SK-N-SH treated with all-trans-retinoic acid at 6 μM for 48 hours (cell line): ENCODE results near the gene CDH1.
"Not testable (repeated sequence)": the region's sequence is repeated elsewhere in the genome, so short reads cannot be mapped to it uniquely, and the experiment has no call there.

Source experiments
- ATAC-seq: fragments of 200-7000 bp; cut with Tn5 transposase; 3 replicates; pipeline ENCODE4 v1.9.1; 2020; ENCODE audit warnings: mild to moderate bottlenecking, moderate library complexity
- ARNTL ChIP-seq: fragments of 450-650 bp; formaldehyde crosslinking; IDR thresholded peaks from 2 replicates; pipeline ENCODE4 v1.5.0; 2020; ENCODE audit warnings: low read depth, mild to moderate bottlenecking, moderate library complexity, borderline replicate concordance
- BACH2 ChIP-seq: fragments of 250-450 bp; sonication (Bioruptor Pico); IDR thresholded peaks from 2 replicates; pipeline ENCODE4 v1.9.0; 2021; ENCODE audit warnings: mild to moderate bottlenecking, borderline replicate concordance
- CSDC2 ChIP-seq: fragments of 250-450 bp; sonication (Bioruptor Pico); IDR thresholded peaks from 2 replicates; pipeline ENCODE4 v1.5.0; 2020; ENCODE audit warnings: mild to moderate bottlenecking, moderate library complexity
- ESRRG ChIP-seq: fragments of 250-450 bp; sonication (Bioruptor Pico); IDR thresholded peaks from 2 replicates; pipeline ENCODE4 v1.6.1; 2021; ENCODE audit warnings: mild to moderate bottlenecking
- GLIS3 ChIP-seq: fragments of 250-450 bp; sonication (Bioruptor Pico); IDR thresholded peaks from 2 replicates; pipeline ENCODE4 v1.5.0; 2020; ENCODE audit warnings: mild to moderate bottlenecking, moderate library complexity
- OSR1 ChIP-seq: fragments of 250-450 bp; sonication (Bioruptor Pico); IDR thresholded peaks from 2 replicates; pipeline ENCODE4 v1.8.0; 2022; ENCODE audit warnings: moderate library complexity, mild to moderate bottlenecking, inconsistent platforms
- PPARA ChIP-seq: fragments of 250-450 bp; sonication (Bioruptor Pico); IDR thresholded peaks from 2 replicates; pipeline ENCODE4 v1.5.0; 2020; ENCODE audit warnings: mild to moderate bottlenecking, borderline replicate concordance
- RARB ChIP-seq: fragments of 250-450 bp; sonication (Bioruptor Pico); IDR thresholded peaks from 2 replicates; pipeline ENCODE4 v1.8.0; 2021; ENCODE audit warnings: mild to moderate bottlenecking, moderate library complexity
- SNAI2 ChIP-seq: fragments of 250-450 bp; sonication (Bioruptor Pico); IDR thresholded peaks from 2 replicates; pipeline ENCODE4 v1.5.0; 2020; ENCODE audit warnings: mild to moderate bottlenecking, moderate library complexity
- TCF4 ChIP-seq: fragments of 250-450 bp; sonication (Bioruptor Pico); IDR thresholded peaks from 2 replicates; pipeline ENCODE4 v1.8.0; 2021; ENCODE audit warnings: mild to moderate bottlenecking, moderate library complexity, borderline replicate concordance
- TOX ChIP-seq: fragments of 250-450 bp; sonication (Bioruptor Pico); IDR thresholded peaks from 2 replicates; pipeline ENCODE4 v1.8.0; 2021; ENCODE audit warnings: mild to moderate bottlenecking, moderate library complexity, borderline replicate concordance
- ZFP3 ChIP-seq: fragments of 250-450 bp; sonication (Bioruptor Pico); IDR thresholded peaks from 2 replicates; pipeline ENCODE4 v1.5.0; 2020; ENCODE audit warnings: mild to moderate bottlenecking, moderate library complexity
- ZFP30 ChIP-seq: fragments of 450-650 bp; formaldehyde crosslinking; IDR thresholded peaks from 2 replicates; pipeline ENCODE4 v1.5.0; 2022; ENCODE audit warnings: mild to moderate bottlenecking, moderate library complexity
- ZNF565 ChIP-seq: fragments of 450-650 bp; formaldehyde crosslinking; conservative IDR thresholded peaks from 2 replicates; pipeline ENCODE4 v1.5.0; 2020; ENCODE audit warnings: low read depth, mild to moderate bottlenecking, moderate library complexity
- ZNF70 ChIP-seq: fragments of 450-650 bp; formaldehyde crosslinking; IDR thresholded peaks from 2 replicates; pipeline ENCODE4 v1.5.0; 2020; ENCODE audit warnings: mild to moderate bottlenecking, moderate library complexity
- TF ChIP-seq, protein P1 (sequence below): fragments of 250-450 bp; sonication (Bioruptor Pico); IDR thresholded peaks from 2 replicates; pipeline ENCODE4 v1.5.1; 2021; ENCODE audit warnings: mild to moderate bottlenecking, moderate library complexity
- TF ChIP-seq, protein P2 (sequence below): fragments of 250-450 bp; sonication (Bioruptor Pico); IDR thresholded peaks from 2 replicates; pipeline ENCODE4 v1.5.0; 2020; ENCODE audit warnings: mild to moderate bottlenecking, moderate library complexity
- TF ChIP-seq, protein P3 (sequence below): fragments of 250-450 bp; sonication (Bioruptor Pico); IDR thresholded peaks from 2 replicates; pipeline ENCODE4 v1.5.1; 2020; ENCODE audit warnings: low read depth, mild to moderate bottlenecking, moderate library complexity
- TF ChIP-seq, protein P4 (sequence below): fragments of 250-450 bp; sonication (Bioruptor Pico); IDR thresholded peaks from 2 replicates; pipeline ENCODE4 v1.8.0; 2021; ENCODE audit warnings: low read depth, mild to moderate bottlenecking, moderate library complexity, borderline replicate concordance

Gene CDH1

DNA sequence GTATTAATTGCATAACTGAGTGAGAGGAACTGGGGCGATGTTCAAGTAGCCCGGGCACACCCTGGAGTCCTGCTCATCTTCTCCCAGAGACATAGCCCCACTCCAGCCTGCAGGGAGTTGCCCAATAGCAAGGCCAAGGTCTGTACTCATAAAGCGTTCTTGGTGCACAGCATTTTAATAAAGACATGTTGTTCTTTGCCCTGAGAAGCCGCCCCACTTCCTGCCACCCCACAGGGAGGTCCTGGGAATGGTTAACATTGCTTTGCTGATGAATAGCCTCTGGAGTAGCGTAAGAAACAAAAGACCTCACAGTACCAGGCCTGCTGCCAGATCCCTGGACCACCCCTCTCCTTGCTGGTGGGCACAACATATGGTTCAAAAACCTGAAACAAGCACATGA, 21.6 kb upstream of the CDH1 start (continued):
- TF ChIP-seq, protein P1, sequence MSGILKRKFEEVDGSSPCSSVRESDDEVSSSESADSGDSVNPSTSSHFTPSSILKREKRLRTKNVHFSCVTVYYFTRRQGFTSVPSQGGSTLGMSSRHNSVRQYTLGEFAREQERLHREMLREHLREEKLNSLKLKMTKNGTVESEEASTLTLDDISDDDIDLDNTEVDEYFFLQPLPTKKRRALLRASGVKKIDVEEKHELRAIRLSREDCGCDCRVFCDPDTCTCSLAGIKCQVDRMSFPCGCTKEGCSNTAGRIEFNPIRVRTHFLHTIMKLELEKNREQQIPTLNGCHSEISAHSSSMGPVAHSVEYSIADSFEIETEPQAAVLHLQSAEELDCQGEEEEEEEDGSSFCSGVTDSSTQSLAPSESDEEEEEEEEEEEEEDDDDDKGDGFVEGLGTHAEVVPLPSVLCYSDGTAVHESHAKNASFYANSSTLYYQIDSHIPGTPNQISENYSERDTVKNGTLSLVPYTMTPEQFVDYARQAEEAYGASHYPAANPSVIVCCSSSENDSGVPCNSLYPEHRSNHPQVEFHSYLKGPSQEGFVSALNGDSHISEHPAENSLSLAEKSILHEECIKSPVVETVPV (CRISPR knock-in tag): no peak
- TF ChIP-seq SNAI2 (CRISPR knock-in tag) (no peak), ARNTL (CRISPR knock-in tag) (no peak), BACH2 (CRISPR knock-in tag) (no peak), ZFP30 (CRISPR knock-in tag) (no peak)
- TF ChIP-seq, all 23 proteins: peak for 0

DNA sequence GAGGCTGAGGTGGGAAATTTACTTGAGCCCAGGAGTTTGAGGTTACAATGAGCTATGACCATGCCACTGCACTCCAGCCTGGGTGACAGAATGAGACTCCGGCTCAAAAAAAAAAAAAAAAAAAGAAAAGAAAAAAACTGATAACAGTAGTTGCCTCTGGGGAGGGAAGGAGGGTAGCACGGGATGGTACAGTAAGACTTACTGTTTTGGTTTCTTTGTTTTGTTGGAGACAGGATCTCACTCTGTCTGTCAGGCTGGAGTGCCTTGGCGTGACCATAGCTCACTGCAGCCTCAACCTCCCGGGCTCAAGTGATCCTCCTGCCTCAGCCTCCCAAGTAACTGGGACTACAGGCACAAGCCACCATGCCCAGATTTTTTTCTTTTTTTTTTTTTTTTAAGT, 20.6 kb upstream of the CDH1 start:
- not testable (repeated sequence) for ATAC-seq

DNA sequence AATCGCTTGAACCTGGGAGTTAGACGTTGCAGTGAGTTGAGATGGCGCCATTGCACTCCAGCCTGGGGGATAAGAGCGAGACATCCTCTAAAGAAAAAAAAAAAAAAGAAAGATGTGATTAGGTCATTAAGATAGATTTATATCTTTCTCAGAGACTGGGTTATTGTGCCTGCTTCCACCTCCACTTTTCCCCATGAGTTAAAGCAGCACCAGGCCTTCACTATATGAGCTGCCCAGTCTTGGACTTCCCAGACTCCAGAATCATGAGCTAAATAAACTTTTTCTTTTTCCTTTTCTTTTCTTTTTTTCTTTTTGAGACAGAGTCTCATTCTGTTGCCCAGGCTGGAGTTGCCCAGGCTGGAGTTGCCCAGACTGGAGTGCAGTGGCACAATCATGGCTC, 19.4 kb upstream of the CDH1 start:
- no peak for TF ChIP-seq ESRRG (CRISPR knock-in tag)
- no peak for TF ChIP-seq PPARA (CRISPR knock-in tag)
- TF ChIP-seq ZNF70 (CRISPR knock-in tag): no peak
- TF ChIP-seq, protein P2, sequence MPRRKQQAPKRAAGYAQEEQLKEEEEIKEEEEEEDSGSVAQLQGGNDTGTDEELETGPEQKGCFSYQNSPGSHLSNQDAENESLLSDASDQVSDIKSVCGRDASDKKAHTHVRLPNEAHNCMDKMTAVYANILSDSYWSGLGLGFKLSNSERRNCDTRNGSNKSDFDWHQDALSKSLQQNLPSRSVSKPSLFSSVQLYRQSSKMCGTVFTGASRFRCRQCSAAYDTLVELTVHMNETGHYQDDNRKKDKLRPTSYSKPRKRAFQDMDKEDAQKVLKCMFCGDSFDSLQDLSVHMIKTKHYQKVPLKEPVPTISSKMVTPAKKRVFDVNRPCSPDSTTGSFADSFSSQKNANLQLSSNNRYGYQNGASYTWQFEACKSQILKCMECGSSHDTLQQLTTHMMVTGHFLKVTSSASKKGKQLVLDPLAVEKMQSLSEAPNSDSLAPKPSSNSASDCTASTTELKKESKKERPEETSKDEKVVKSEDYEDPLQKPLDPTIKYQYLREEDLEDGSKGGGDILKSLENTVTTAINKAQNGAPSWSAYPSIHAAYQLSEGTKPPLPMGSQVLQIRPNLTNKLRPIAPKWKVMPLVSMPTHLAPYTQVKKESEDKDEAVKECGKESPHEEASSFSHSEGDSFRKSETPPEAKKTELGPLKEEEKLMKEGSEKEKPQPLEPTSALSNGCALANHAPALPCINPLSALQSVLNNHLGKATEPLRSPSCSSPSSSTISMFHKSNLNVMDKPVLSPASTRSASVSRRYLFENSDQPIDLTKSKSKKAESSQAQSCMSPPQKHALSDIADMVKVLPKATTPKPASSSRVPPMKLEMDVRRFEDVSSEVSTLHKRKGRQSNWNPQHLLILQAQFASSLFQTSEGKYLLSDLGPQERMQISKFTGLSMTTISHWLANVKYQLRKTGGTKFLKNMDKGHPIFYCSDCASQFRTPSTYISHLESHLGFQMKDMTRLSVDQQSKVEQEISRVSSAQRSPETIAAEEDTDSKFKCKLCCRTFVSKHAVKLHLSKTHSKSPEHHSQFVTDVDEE: no peak
- no peak for TF ChIP-seq TCF4 (CRISPR knock-in tag)
- TF ChIP-seq SNAI2 (CRISPR knock-in tag): no peak
- TF ChIP-seq, protein P3, sequence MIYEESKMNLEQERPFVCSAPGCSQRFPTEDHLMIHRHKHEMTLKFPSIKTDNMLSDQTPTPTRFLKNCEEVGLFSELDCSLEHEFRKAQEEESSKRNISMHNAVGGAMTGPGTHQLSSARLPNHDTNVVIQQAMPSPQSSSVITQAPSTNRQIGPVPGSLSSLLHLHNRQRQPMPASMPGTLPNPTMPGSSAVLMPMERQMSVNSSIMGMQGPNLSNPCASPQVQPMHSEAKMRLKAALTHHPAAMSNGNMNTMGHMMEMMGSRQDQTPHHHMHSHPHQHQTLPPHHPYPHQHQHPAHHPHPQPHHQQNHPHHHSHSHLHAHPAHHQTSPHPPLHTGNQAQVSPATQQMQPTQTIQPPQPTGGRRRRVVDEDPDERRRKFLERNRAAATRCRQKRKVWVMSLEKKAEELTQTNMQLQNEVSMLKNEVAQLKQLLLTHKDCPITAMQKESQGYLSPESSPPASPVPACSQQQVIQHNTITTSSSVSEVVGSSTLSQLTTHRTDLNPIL (CRISPR knock-in tag): no peak
- TF ChIP-seq, protein P4, sequence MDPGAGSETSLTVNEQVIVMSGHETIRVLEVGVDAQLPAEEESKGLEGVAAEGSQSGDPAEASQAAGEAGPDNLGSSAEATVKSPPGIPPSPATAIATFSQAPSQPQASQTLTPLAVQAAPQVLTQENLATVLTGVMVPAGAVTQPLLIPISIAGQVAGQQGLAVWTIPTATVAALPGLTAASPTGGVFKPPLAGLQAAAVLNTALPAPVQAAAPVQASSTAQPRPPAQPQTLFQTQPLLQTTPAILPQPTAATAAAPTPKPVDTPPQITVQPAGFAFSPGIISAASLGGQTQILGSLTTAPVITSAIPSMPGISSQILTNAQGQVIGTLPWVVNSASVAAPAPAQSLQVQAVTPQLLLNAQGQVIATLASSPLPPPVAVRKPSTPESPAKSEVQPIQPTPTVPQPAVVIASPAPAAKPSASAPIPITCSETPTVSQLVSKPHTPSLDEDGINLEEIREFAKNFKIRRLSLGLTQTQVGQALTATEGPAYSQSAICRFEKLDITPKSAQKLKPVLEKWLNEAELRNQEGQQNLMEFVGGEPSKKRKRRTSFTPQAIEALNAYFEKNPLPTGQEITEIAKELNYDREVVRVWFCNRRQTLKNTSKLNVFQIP (CRISPR knock-in tag): no peak
- TF ChIP-seq TOX (CRISPR knock-in tag): no peak
- no peak for TF ChIP-seq ZFP3
- TF ChIP-seq, protein P1 (CRISPR knock-in tag): no peak
- no peak for TF ChIP-seq CSDC2 (CRISPR knock-in tag)
- no peak for TF ChIP-seq GLIS3 (CRISPR knock-in tag)
- no peak for TF ChIP-seq ZNF565 (CRISPR knock-in tag)
- no peak for TF ChIP-seq BACH2 (CRISPR knock-in tag)
- TF ChIP-seq OSR1 (CRISPR knock-in tag): no peak
- no peak for ATAC-seq

DNA sequence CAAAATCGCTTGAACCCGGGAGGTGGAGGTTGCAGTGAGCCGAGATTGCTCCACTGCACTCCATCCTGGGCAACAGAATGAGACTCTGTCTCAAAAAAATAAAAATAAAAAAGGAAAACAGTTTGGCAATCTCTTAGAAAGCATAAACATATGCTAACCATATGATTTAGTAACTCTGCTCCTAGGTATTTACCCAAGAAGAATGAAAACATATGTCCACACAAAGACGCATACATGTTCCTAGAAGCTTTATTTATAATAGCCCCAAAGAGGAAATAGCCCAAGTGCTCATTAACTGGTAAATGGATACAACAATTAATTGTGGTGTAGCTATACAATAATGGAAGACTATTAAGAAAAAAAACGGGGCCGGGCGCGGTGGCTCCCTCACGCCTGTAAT, 18.5 kb upstream of the CDH1 start:
- TF ChIP-seq SNAI2 (CRISPR knock-in tag): no peak
- no peak for ATAC-seq

DNA sequence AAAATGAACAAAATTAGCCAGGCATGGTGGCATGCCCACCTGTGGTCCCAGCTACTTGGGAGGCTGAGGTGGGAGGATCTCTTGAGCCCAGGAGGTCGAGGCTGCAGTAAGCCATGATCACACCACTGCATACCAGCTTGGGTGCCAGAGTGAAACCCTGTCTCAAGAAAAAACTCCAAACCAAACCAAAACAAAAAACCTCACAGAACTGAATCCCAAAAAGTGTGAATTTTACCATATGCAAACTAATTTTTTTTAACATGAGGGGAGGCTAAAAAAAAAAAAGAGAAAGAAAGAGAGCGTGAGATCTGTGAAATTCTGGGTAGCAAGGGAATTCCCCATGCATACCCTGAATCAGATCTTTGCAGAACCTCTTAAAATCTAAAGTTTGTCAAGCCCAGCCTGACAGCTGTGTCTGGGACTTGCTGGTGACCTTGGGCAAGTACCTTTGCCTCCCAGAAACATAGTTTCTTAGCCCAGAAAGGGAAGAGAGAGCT, 17.1 kb upstream of the CDH1 start:
- no peak for ATAC-seq
- TF ChIP-seq SNAI2 (CRISPR knock-in tag) (no peak), TOX (CRISPR knock-in tag) (no peak), RARB (CRISPR knock-in tag) (no peak), CSDC2 (CRISPR knock-in tag) (no peak), PPARA (CRISPR knock-in tag) (no peak)
- TF ChIP-seq, protein P2: no peak
